Stomach smooth muscle (tissue), 2 donors: ENCODE measurements around the gene ADAMTS1.
"Not testable (repeated sequence)": the region's sequence is repeated elsewhere in the genome, so short reads cannot be mapped to it uniquely, and the experiment has no call there.

ENCODE experiments used
- H3K27ac ChIP-seq: one replicate; pipeline ENCODE4 v1.7.0; 2013; ENCODE audit warnings: mild to moderate bottlenecking, low read length, inconsistent platforms
- H3K27me3 ChIP-seq, 2 donors: one replicate each; pipeline ENCODE4 v1.7.0; 2013; ENCODE audit warnings: low read length in 2 of 2; ENCODE audit not compliant: insufficient read depth in 2 of 2, control insufficient read depth in 1 of 2
- H3K36me3 ChIP-seq, 2 donors: one replicate each; pipeline ENCODE4 v1.7.0; 2013; ENCODE audit warnings: low read length in 2 of 2; ENCODE audit not compliant: control insufficient read depth in 2 of 2, insufficient read depth in 2 of 2
- H3K4me1 ChIP-seq: one replicate; pipeline ENCODE4 v1.7.0; 2013; ENCODE audit warnings: low read length; ENCODE audit not compliant: control insufficient read depth, insufficient read depth
- H3K4me3 ChIP-seq, 2 donors: one replicate each; pipeline ENCODE4 v1.7.0; 2013; ENCODE audit warnings: low read length in 2 of 2
- H3K9ac ChIP-seq, 2 donors: one replicate each; pipeline ENCODE4 v1.7.0; 2013; ENCODE audit warnings: low read length in 2 of 2, mild to moderate bottlenecking in 1 of 2
- H3K9me3 ChIP-seq, 2 donors: one replicate each; pipeline ENCODE4 v1.7.0; 2013; ENCODE audit warnings: low read length in 2 of 2; ENCODE audit not compliant: control insufficient read depth in 2 of 2
- donor health status: healthy.
- donor health status: Pancreatic carcinoma.

Gene ADAMTS1

DNA sequence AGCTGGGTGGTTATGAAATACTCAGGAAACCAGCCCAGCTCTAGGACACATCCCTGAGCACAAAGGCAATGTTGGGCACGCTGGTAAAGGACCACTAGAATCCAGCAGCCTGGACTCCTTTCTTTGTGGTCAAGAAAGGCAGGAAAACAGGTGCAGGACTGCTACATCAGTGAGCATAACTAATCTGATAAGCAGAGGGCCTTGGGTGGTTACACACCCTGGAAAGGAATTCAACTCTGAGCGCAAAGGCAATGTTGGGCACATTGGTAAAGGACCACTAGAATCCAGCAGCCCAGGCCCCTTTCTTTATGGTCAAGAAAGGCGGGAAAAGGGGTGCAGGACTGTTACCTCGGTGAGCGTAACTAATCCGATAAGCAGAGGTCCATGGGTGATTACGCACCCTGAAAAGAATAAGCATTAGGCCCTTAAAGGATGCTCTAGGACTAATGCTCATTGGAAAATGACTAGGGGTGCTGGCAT, 11.7 kb upstream of the ADAMTS1 start:
- not testable (repeated sequence) for H3K9me3 ChIP-seq, H3K27ac ChIP-seq, H3K4me3 ChIP-seq, H3K4me1 ChIP-seq, H3K9ac ChIP-seq, H3K36me3 ChIP-seq, H3K27me3 ChIP-seq

DNA sequence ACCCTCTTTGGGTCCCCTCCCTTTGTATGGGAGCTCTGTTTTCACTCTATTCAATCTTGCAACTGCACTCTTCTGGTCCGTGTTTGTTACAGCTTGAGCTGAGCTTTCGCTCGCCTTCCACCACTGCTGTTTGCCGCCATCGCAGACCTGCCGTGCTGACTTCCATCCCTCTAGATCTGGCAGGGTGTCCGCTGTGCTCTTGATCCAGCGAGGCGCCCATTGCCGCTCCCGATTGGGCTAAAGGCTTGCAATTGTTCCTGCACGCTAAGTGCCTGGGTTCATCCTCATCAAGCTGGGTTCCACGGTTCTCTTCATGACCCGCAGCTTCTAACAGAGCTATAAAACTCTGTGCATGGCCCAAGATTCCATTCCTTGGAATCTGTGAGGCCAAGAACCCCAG, 9.5 kb upstream of the ADAMTS1 start:
- not testable (repeated sequence) for H3K27ac ChIP-seq, H3K4me3 ChIP-seq, H3K27me3 ChIP-seq, H3K4me1 ChIP-seq, H3K36me3 ChIP-seq, H3K9ac ChIP-seq, H3K9me3 ChIP-seq

DNA sequence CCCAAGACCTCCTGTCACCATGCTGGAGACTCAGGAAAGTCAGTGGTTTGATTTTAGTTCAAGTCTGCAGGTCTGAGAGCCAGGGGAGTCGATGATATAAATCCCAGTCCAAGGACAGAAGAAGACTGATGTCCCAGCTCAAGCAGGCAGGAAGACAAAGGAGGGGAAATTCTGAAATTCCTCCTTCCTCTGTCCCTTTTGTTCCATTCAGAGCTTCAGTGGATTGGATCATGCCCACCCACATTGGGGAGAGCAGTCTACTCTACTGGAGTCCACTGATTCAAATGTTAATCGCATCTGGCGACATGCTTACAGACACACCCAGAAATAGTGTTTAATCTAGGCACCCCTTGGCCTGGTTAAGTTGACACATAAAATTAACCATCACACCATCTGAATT, 7.2 kb upstream of the ADAMTS1 start:
- Histone ChIP-seq H3K4me1 (no peaks in the 10 kb centered on the region), H3K4me3 (no peak overlapping the region), H3K9ac (no peak overlapping the region), H3K27ac (no peak overlapping the region), H3K27me3 (no peaks in the 10 kb centered on the region), H3K9me3 (no peaks in the 10 kb centered on the region), H3K36me3 (no peaks in the 10 kb centered on the region)

DNA sequence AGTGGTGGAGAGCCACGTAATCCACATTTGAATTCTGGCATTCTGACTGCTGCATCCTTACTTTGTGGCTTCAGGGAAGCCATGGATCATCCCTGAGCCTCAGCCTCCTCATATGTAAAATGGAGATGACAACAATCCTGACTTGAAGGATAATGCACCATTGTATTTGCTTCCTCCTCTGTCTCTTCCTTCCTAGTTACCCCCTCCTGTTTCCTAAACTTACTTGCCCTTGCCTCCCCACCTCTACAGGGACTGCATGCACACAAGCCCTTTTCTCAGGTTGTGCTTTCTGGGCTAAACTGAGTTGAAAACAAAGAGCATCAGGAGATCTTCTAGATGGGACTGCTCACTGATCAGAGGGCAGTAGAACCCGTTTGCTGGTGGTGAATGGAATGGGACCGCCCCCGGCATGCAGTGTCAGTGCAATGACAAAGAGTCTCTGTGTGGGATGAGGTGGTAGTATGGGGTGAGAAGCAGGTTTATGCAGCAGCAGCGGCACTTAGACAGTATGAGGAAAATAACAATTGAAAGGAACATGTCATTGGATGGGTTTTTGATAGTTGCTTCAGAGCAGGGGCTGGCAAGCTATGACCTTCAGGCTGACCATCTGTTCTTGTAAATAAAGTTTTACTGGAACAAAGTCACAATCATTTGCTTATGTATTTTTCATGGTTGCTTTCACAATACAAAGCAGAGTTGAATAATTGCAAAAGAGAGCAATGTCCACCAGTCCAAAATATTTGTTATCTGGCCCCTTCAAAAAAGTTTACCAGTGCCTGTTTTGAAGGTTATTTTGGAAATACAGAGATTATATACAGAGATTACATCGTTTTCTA, 6.1 kb upstream of the ADAMTS1 start:
- Histone ChIP-seq H3K4me1 (peaks cover 3% of the 10 kb centered on the region), H3K9ac (no peak overlapping the region), H3K9me3 (no peaks in the 10 kb centered on the region), H3K27me3 (no peaks in the 10 kb centered on the region), H3K36me3 (no peaks in the 10 kb centered on the region), H3K4me3 (no peak overlapping the region), H3K27ac (no peak overlapping the region)

DNA sequence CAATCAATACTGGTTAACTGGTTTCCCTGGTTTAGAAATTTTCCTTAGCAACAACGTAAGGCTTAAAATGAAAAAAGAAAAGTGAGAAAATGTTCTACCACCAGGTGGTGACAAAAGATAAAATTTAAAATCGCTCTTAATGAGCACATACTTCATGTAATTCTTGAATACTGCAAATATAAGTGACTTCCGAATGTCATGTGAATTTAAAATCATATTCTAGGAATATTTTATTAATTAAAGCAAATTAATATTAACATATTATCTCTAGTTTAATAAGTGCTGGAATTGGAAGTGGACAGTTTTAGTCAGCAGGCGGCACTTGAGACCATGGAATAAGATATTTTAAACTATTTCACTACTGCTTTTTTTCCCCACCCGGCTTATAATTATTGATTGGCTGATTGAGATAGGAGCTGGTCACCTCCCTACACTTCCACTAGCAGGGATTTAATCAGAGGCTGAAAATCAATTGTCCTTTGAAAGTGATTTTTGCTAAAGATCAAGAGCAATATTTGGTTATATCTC, 5.0 kb upstream of the ADAMTS1 start:
- Histone ChIP-seq H3K4me1 (peaks cover 7% of the 10 kb centered on the region), H3K4me3 (no peak overlapping the region), H3K9ac (no peak overlapping the region), H3K9me3 (no peaks in the 10 kb centered on the region), H3K27ac (no peak overlapping the region), H3K27me3 (no peaks in the 10 kb centered on the region), H3K36me3 (no peaks in the 10 kb centered on the region)

DNA sequence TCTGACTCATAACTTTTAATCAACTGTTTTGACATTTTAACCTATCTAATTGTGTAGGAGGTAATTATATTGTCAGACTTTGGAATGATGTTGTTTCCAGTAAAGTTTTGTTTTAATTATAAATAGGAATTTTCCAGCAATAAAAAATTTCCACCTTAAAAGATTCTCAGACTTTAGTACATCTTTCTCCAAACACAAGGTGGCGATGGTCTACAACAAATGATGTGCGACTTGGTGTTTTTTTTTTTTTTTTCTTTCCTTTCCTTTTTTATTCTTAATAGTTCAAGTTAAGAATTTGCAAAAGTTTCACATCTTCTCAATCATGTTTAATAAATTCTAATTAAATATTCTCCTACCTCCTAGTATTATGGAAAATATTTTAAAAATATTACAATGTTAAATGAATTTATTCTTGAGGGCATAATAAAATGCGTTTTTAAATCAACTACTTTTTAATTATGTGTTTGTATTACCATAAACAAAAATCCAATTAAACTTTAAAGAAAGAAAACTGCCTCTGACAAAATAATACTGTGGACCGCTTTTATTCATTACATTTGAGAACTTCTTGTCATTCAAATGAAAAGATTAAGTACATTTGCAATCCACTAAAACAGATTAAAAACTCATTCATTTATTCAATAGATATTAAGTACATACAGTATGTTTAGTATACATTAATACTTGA, 4.4 kb upstream of the ADAMTS1 start:
- H3K4me1 ChIP-seq, result peaks cover 10% of the 10 kb centered on the region
- no peaks in the 10 kb centered on the region for H3K36me3 ChIP-seq
- H3K9me3 ChIP-seq, result no peaks in the 10 kb centered on the region
- no peak overlapping the region for H3K27ac ChIP-seq
- H3K9ac ChIP-seq, result no peak overlapping the region
- H3K27me3 ChIP-seq, result no peaks in the 10 kb centered on the region
- no peak overlapping the region for H3K4me3 ChIP-seq

DNA sequence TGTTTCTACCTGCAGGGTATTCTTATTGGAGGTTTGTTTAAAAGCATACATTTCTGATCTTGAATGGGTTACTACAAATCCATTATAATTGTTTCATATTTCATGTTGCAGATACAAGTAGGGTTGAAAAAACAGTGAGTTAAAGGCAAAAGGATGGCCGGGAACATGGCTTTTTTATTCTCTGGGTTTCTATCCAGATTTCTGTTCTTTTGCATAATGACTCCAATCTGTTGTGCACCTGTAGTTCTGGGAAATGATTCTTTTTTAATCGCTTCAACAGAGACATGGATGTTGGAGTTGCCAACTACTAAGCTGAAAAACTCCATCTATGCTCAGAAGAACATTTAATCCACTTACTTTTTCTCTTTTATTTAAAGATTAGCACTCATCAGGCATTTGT, 2.7 kb upstream of the ADAMTS1 start:
- Histone ChIP-seq H3K27ac (no peak overlapping the region), H3K9me3 (no peaks in the 10 kb centered on the region), H3K4me1 (peaks cover 16% of the 10 kb centered on the region), H3K9ac (no peak overlapping the region), H3K27me3 (no peaks in the 10 kb centered on the region), H3K36me3 (no peaks in the 10 kb centered on the region), H3K4me3 (no peak overlapping the region)

DNA sequence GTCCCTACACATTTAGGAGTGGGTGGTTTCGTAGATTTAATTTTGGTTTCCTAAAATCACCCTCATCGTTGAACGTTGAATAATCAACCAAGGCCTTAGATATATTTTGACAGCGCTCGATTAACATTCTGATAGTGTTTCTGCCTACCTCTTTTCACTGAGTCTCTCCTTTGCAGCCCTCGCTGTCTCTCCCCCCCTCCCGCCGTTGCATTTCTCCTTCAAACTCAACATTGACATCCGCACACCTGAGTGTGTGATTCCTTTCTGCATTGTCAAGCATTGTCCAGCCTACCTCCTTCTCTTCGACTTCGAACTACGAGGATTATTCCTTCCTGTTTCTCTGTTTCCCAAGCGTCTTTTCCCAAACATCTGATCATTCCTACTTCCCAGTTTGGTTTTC, 1.8 kb upstream of the ADAMTS1 start:
- H3K4me1 ChIP-seq, result peaks cover 25% of the 10 kb centered on the region
- peak overlapping the region; percentile 90 to 94 for H3K4me3 ChIP-seq
- H3K27ac ChIP-seq, result peak overlapping the region; percentile 97
- H3K9me3 ChIP-seq, result no peaks in the 10 kb centered on the region
- no peaks in the 10 kb centered on the region for H3K27me3 ChIP-seq
- peaks cover 5 to 7% of the 10 kb centered on the region in 2 donors for H3K36me3 ChIP-seq
- peak overlapping the region; percentile 89 to 92 for H3K9ac ChIP-seq

DNA sequence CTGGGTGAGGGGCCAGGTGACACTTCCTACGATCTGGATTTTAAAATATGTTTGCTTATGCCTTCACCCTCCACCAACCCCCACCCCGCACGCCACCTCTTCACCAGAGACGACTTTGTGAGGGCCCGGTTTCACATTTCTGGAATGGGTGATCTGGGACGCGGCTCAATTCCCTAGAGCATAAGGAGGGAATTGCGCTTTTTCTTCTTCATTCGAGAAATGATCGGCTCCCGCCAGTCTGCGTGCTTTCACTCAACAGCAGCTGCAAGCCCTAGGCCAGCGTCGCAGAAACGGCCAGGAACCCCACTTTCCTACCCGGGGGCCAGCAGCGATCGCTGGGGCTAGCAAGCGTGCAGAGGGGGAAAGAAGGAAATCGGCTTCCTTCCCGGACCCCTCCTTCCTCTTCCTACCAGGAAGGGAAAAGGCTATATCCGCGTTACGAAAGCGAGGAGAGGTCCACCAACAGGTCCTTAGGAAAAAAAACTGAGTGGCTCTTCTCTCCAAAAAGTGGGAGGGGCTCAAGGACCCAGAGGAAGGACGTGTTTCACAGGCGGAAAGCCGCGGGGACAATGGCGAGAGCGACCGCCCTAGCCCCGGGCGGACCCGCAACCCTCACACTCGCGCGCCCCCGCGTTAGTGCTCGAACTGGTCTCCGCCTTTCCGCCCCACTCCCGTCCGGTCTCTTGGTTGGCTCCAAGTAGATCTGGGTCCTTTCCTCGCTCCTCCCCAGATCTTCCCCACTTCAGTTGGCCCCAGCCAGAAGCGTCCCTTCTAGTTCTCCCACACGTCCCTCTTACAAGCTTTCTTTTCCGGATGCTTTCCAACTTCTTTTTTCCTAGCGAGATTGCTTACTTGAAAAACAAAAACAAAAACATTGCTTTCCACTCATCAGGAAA, 1.1 kb upstream of the ADAMTS1 start:
- peaks cover 10 to 12% of the 10 kb centered on the region in 2 donors for H3K36me3 ChIP-seq
- H3K27me3 ChIP-seq, result no peaks in the 10 kb centered on the region
- peaks cover 29% of the 10 kb centered on the region for H3K4me1 ChIP-seq
- H3K9ac ChIP-seq, result peak overlapping the region; percentile 89 to 92
- H3K9me3 ChIP-seq, result no peaks in the 10 kb centered on the region
- peak overlapping the region; percentile 97 for H3K27ac ChIP-seq
- H3K4me3 ChIP-seq, result peak overlapping the region; percentile 90 to 94

DNA sequence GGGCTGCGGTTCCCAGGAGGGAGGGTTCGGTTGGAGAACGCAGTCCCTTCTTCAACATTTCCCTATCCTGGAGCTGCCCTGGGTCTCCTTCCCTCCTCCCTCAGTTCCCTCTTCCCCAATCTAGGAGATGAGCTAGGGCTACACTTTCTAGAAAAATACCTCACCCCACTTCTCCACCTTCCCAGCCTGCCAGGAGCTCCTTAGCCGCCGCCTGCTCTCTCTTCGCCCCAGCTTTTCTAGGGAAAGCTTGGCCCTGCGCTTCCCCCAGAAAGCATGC, 488 bp upstream of the ADAMTS1 start:
- Histone ChIP-seq H3K27ac (peak overlapping the region; percentile 97), H3K27me3 (no peaks in the 10 kb centered on the region), H3K4me3 (peak overlapping the region; percentile 90 to 94), H3K9me3 (no peaks in the 10 kb centered on the region), H3K36me3 (peaks cover 12 to 17% of the 10 kb centered on the region in 2 donors), H3K4me1 (peaks cover 29% of the 10 kb centered on the region), H3K9ac (peak overlapping the region; percentile 89 to 92)
